ENCODE measurements around the gene CXXC1. TPM values are rescaled to one million over a fixed set of nuclear protein-coding genes. Genes with fewer than 3 reads are reported as not detected.
A peak's percentile ranks its signal among the peaks of the same experiment; 100 is the strongest.

CXXC1 gene
- total RNA-seq, 2 experiments from 2014 or later: 54.4 to 97.4 TPM

- H3K27ac ChIP-seq (ENCODE audit: low read depth, low read length, poor library complexity, severe bottlenecking): peak overlapping the region; percentile 80
- peak; percentile 96 for DNase-seq (ENCODE audit: low spot score)
- TF ChIP-seq EZH2phosphoT487 (IDR thresholded peaks at IDR 0.05; ENCODE audit: borderline replicate concordance, low read depth, low read length) (no peak), CTCF (conservative IDR thresholded peaks at IDR 0.05; ENCODE audit: low read length) (no peak)
- H3K4me3 ChIP-seq (ENCODE audit: low read depth, low read length, poor library complexity, severe bottlenecking): peak overlapping the region; percentile 55
- no peaks in the 10 kb centered on the region; the same call in 1 of the 2 replicates for H3K36me3 ChIP-seq (ENCODE audit: insufficient read depth, low read length)
- H4K20me1 ChIP-seq (ENCODE audit: insufficient read depth, low read length): no peaks in the 10 kb centered on the region
- no peaks in the 10 kb centered on the region for H3K9me2 ChIP-seq (ENCODE audit: insufficient read depth, low read length)
- peak overlapping the region; percentile 71 for H3K4me2 ChIP-seq (ENCODE audit: low read length)
- peaks cover 8% of the 10 kb centered on the region; the same call in 1 of the 2 replicates for H3K9me3 ChIP-seq (ENCODE audit: low read length)
- H3K79me2 ChIP-seq (ENCODE audit: insufficient read depth, low read depth, low read length): no peaks in the 10 kb centered on the region
- H2AFZ ChIP-seq (ENCODE audit: low read length): peak overlapping the region; percentile 61; the same call in 1 of the 2 replicates
- POLR2A ChIA-PET: interaction anchor here (0.6 to 1.6 kb wide), 4 partner anchors 12 to 50 kb away, joined by 3 to 7 read pairs (median 4); no protein-coding TSS in a partner anchor
- H3K4me1 ChIP-seq (ENCODE audit: insufficient read depth, low read length, poor library complexity, severe bottlenecking): peaks cover 40% of the 10 kb centered on the region
- intact Hi-C loops (cut with micrococcal nuclease; ENCODE audit: unreplicated experiment): loop anchor here (2.0 kb wide), 1 partner anchor 21 kb away; the partner anchor contains the start of gene CXXC1
- no TSS peak for BruUV-seq (replicated peaks)
- CTCF ChIA-PET (ENCODE audit: unreplicated experiment): no interaction called here
Observed at GRCh38 chr18:50307738-50308470, 20.4 kb upstream of the CXXC1 start.

- Histone ChIP-seq H3K4me1 (ENCODE audit: insufficient read depth, low read length, poor library complexity, severe bottlenecking) (peaks cover 35% of the 10 kb centered on the region), H3K4me3 (ENCODE audit: low read depth, low read length, poor library complexity, severe bottlenecking) (peak overlapping the region; percentile 55), H4K20me1 (ENCODE audit: insufficient read depth, low read length) (no peaks in the 10 kb centered on the region), H3K9me2 (ENCODE audit: insufficient read depth, low read length) (no peaks in the 10 kb centered on the region), H3K9me3 (ENCODE audit: low read length) (peaks cover 8% of the 10 kb centered on the region; the same call in 1 of the 2 replicates), H3K27ac (ENCODE audit: low read depth, low read length, poor library complexity, severe bottlenecking) (peak overlapping the region; percentile 80), H3K36me3 (ENCODE audit: insufficient read depth, low read length) (no peaks in the 10 kb centered on the region; the same call in 1 of the 2 replicates), H3K4me2 (ENCODE audit: low read length) (peak overlapping the region; percentile 71), H2AFZ (ENCODE audit: low read length) (peak overlapping the region; percentile 38; the same call in 1 of the 2 replicates), H3K79me2 (ENCODE audit: insufficient read depth, low read depth, low read length) (no peaks in the 10 kb centered on the region)
- BruUV-seq (replicated peaks): no TSS peak
- DNase-seq (ENCODE audit: low spot score): no peak
- intact Hi-C loops (cut with micrococcal nuclease; ENCODE audit: unreplicated experiment): loop anchor here (2.0 kb wide), 1 partner anchor 21 kb away; the partner anchor contains the start of gene CXXC1
- no peak for TF ChIP-seq CTCF (conservative IDR thresholded peaks at IDR 0.05; ENCODE audit: low read length)
- no peak for TF ChIP-seq EZH2phosphoT487 (IDR thresholded peaks at IDR 0.05; ENCODE audit: borderline replicate concordance, low read depth, low read length)
- ChIA-PET CTCF (ENCODE audit: unreplicated experiment) (no interaction called here), POLR2A (interaction anchor here (0.6 to 1.6 kb wide), 4 partner anchors 13 to 50 kb away, joined by 3 to 7 read pairs (median 4); no protein-coding TSS in a partner anchor)
Observed at GRCh38 chr18:50307400-50307737, 19.9 kb upstream of the CXXC1 start.

Measured in OCI-LY7 (cell line).